T-helper 1 cell treated with Interleukin-12 subunit alpha and Interleukin-12 subunit beta and Interleukin-4 antibody, amounts not matched to agents 30 μg/mL and 1 μg/mL, for 36 hours (primary cell): ENCODE results near the gene RHOD.
A peak's percentile ranks its signal among the peaks of the same experiment; 100 is the strongest.

ENCODE experiments used
- H3K27ac Mint-ChIP-seq: one replicate; pipeline ENCODE4 v1.8.0; 2021; ENCODE audit warnings: mild to moderate bottlenecking, mixed read lengths
- H3K27me3 Mint-ChIP-seq: one replicate; pipeline ENCODE4 v1.8.0; 2021; ENCODE audit warnings: low read depth, mixed read lengths
- H3K36me3 Mint-ChIP-seq: one replicate; pipeline ENCODE4 v1.8.0; 2021; ENCODE audit warnings: low read depth, mixed read lengths
- H3K4me1 Mint-ChIP-seq: one replicate; pipeline ENCODE4 v1.8.0; 2021; ENCODE audit warnings: low read depth, mixed read lengths
- H3K4me3 Mint-ChIP-seq: one replicate; pipeline ENCODE4 v1.8.0; 2021; ENCODE audit warnings: mild to moderate bottlenecking, moderate library complexity, mixed read lengths
- H3K9me3 Mint-ChIP-seq: one replicate; pipeline ENCODE4 v1.8.0; 2021; ENCODE audit warnings: mixed read lengths

RHOD gene, protein sequence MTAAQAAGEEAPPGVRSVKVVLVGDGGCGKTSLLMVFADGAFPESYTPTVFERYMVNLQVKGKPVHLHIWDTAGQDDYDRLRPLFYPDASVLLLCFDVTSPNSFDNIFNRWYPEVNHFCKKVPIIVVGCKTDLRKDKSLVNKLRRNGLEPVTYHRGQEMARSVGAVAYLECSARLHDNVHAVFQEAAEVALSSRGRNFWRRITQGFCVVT

GRCh38 chr11:67056267-67057204 lies at the start of gene RHOD:
RHOD (plus strand) TSS chr11:67056847; CDS start chr11:67056903, 56 bp downstream.
- Mint-ChIP-seq H3K4me3 (peak within 1 kb of the TSS; percentile 57), H3K27me3 (peaks cover 7% of the 10 kb centered on the region), H3K4me1 (peaks cover 8% of the 10 kb centered on the region), H3K27ac (no peak within 1 kb of the TSS), H3K36me3 (no peaks in the 10 kb centered on the region), H3K9me3 (no peaks in the 10 kb centered on the region)

DNA sequence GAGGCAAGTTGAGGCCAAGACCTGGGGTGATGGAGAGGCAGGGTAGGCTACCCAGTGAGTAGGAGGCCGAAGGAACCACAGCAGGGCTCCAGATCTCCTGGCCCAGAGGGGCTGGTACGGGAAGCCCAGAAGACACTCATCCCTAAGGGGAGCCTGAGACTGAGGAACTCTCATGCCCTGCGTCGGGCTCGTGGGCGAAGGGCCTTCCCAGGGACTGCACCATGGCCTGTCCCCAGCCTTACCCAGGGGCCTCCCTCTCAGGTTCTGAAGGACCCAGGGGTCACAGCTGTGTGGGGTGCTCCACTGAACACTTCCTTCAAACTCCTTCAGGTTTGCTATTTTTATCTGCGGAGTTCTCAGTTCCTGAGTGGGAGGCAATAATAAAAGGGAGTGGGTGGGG lies 49.5 kb upstream of the RHOD start:
- no peaks in the 10 kb centered on the region for H3K4me1 Mint-ChIP-seq
- H3K4me3 Mint-ChIP-seq = no peak overlapping the region
- no peak overlapping the region for H3K27ac Mint-ChIP-seq
- H3K36me3 Mint-ChIP-seq = no peaks in the 10 kb centered on the region
- H3K27me3 Mint-ChIP-seq = no peaks in the 10 kb centered on the region
- no peaks in the 10 kb centered on the region for H3K9me3 Mint-ChIP-seq

- no peaks in the 10 kb centered on the region for H3K4me1 Mint-ChIP-seq
- H3K4me3 Mint-ChIP-seq = no peak overlapping the region
- no peak overlapping the region for H3K27ac Mint-ChIP-seq
- H3K36me3 Mint-ChIP-seq = no peaks in the 10 kb centered on the region
- no peaks in the 10 kb centered on the region for H3K27me3 Mint-ChIP-seq
- no peaks in the 10 kb centered on the region for H3K9me3 Mint-ChIP-seq
Measured at GRCh38 chr11:67010296-67010905, 46.2 kb upstream of the RHOD start.

DNA sequence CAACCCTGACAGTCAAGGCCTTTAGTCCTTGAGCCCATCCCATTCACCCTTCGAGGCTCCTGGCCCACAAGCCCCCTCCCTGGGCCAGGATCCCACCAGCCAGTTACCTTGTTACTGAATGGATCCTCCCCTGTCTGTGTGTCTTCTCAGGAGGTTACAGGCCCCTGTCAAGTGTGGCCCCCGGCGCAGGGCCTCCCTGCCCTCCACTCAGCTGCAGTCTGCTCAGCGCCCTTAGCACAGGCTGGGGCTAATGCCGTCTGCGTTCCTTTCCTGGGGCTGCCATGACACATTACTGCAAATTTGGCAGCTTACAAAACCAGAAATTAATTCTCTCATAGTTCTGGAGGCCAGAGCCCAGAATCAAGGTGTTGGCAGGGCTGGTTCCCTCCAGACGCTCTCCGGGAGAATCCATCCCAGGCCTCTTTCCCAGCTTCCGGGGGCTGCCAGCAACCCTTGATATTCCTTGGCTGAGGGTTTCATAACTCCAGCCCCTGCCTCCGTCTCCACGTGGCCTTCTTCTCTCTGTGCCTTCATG lies 43.1 kb upstream of the RHOD start:
- Mint-ChIP-seq H3K36me3 (no peaks in the 10 kb centered on the region), H3K27ac (no peak overlapping the region), H3K9me3 (no peaks in the 10 kb centered on the region)

GRCh38 chr11:67014343-67014742 lies 42.3 kb upstream of the RHOD start:
- Mint-ChIP-seq H3K9me3 (no peaks in the 10 kb centered on the region), H3K4me3 (no peak overlapping the region), H3K36me3 (no peaks in the 10 kb centered on the region), H3K27me3 (peaks cover 4% of the 10 kb centered on the region), H3K27ac (no peak overlapping the region), H3K4me1 (no peaks in the 10 kb centered on the region)

More for the DNA sequence above, 43.1 kb upstream of the RHOD start:
- no peaks in the 10 kb centered on the region for H3K4me1 Mint-ChIP-seq
- no peak overlapping the region for H3K4me3 Mint-ChIP-seq
- peaks cover under 1% of the 10 kb centered on the region for H3K27me3 Mint-ChIP-seq

DNA sequence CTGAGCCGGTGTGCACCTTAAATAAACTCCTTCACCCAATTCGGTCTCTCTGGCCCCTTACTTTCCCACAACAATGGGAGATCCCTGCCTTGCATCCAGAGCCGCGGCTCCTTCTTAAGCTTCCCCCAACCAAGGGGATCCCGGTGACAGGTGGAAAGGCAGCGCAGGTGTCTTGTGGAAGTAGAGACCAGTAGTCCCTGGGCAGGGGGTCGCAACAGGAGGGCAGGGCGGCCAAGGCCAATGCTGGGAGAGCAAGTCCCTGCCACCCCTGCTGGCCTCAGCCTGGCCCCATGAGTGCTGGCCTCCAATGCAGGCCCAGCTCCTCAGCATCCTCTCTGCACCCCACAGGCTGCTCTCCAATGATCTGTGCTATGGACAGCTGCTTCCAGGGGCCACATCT lies 41.6 kb upstream of the RHOD start:
- Mint-ChIP-seq H3K27ac (no peak overlapping the region), H3K9me3 (no peaks in the 10 kb centered on the region), H3K36me3 (no peaks in the 10 kb centered on the region), H3K4me3 (no peak overlapping the region), H3K4me1 (no peaks in the 10 kb centered on the region), H3K27me3 (peaks cover 7% of the 10 kb centered on the region)

GRCh38 chr11:67016550-67016949 lies 40.1 kb upstream of the RHOD start:
- peaks cover 17% of the 10 kb centered on the region for H3K27me3 Mint-ChIP-seq
- no peaks in the 10 kb centered on the region for H3K9me3 Mint-ChIP-seq
- H3K36me3 Mint-ChIP-seq = no peaks in the 10 kb centered on the region
- no peak overlapping the region for H3K27ac Mint-ChIP-seq
- H3K4me1 Mint-ChIP-seq = no peaks in the 10 kb centered on the region
- H3K4me3 Mint-ChIP-seq = no peak overlapping the region

- Mint-ChIP-seq H3K9me3 (no peaks in the 10 kb centered on the region), H3K27ac (no peak overlapping the region), H3K4me3 (no peak overlapping the region), H3K36me3 (no peaks in the 10 kb centered on the region), H3K27me3 (peaks cover 53% of the 10 kb centered on the region), H3K4me1 (peaks cover 11% of the 10 kb centered on the region)
Measured at GRCh38 chr11:67020949-67021348, 35.7 kb upstream of the RHOD start.

DNA sequence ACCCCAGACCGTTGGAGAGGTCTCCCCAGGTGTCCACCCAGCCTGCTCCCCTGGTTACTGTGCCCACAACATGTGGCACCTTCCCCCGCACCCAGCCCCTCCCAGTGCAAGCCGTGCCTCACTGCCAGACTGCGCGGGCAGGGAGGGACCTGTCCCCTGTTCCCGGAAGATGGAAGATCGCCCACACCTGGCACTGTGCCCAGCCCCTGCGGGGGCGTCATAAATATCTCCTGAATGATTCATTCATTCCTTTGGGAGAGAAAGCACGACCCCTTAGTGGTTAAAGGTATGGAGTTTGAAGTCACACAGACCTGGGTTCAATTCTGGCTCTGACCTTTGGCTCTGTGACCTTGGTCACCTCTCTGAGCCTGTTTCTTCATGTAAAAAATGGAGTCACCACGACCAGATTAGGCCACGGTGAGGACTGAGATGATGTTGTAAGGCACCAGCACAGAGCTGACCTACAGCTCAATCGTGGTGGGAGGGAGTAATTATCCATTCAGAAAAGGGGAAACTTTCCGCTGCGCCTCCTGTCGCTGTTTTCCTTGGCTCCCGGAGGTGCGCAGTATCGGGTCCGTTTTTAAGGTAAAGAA lies 34.2 kb upstream of the RHOD start:
- H3K27me3 Mint-ChIP-seq = peaks cover 61% of the 10 kb centered on the region
- H3K4me1 Mint-ChIP-seq = peaks cover 11% of the 10 kb centered on the region
- no peaks in the 10 kb centered on the region for H3K9me3 Mint-ChIP-seq
- no peak overlapping the region for H3K27ac Mint-ChIP-seq
- H3K36me3 Mint-ChIP-seq = no peaks in the 10 kb centered on the region
- H3K4me3 Mint-ChIP-seq = no peak overlapping the region

DNA sequence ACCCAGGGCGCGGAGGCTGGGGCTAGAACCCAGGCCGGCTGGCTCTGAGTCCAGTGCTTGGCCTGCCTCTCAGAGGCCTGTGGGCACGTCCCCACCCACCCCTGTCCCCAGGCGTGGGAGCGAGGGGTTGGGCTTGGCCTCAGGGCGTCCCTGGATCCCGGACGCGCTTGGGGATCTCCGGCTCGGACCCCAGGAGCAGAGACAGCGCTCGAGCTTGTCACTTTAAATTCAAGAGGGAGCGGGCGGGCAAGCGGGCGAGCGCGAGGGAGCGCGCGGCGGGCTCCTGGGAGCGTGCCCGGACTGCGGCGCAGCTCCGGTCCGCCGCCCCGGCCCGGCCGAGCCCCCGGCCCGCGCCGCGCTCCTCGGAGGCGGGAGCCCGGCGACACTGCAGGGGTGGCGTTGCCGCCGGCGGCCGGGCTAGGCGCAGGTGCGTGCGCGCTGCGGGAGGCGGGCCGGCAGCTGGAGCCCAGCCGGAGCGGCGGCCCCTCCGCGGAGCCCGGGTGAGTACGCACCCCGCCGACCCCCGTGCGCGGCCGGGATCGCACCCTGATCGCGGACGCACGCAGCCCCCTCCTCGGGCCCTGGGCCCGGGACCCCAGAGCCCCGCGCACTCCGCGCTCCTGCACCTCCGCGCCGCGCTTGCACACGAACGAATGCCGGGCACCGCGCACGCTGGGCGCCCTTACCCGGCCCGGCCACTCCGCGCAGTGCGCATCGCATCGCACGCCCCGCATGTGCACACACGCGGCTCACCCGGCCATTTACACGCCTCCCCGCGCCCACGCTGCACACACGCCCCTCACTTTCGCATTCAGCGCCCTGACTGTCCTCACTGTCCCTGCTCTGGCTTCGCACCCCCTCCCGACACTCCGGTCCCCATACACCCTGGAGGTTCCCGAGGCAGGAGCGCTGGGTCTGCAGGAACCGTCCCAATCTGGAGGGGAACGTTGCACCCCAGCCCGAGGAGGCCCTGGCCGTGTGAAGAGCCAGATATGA lies 33.4 kb upstream of the RHOD start, which contains the start of gene SYT12:
SYT12 (plus strand) TSS at position 174 of the 996 bp plus-strand sequence. CDS start 7,011 bp downstream, outside the sequence.
- H3K4me3 Mint-ChIP-seq = no peak within 1 kb of the TSS
- H3K27ac Mint-ChIP-seq = no peak within 1 kb of the TSS
- H3K4me1 Mint-ChIP-seq = peaks cover 11% of the 10 kb centered on the region
- no peaks in the 10 kb centered on the region for H3K9me3 Mint-ChIP-seq
- H3K36me3 Mint-ChIP-seq = no peaks in the 10 kb centered on the region
- H3K27me3 Mint-ChIP-seq = peaks cover 61% of the 10 kb centered on the region

DNA sequence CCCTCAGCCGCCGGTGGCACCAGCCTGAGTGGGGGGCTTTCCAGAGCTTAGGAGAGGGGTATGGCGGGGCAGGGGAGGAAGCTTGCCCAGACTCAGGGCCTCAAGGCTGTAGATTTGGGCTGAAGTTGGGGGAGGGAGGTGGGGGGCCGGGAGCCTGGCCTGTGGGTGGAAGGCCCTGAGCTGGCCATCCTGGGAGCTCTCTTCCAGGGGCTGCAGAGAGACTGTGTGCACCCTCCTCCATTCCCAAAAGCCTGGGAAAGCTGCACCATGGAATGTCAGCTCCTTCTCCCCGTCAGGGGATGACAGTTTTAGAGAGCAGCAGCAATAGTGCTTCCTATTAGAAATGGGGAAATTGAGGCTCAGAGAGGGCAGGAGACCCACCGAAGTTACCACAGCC lies 32.7 kb upstream of the RHOD start:
- Mint-ChIP-seq H3K4me1 (peaks cover 11% of the 10 kb centered on the region), H3K27me3 (peaks cover 57% of the 10 kb centered on the region), H3K36me3 (no peaks in the 10 kb centered on the region), H3K27ac (no peak overlapping the region), H3K9me3 (no peaks in the 10 kb centered on the region), H3K4me3 (no peak overlapping the region)

DNA sequence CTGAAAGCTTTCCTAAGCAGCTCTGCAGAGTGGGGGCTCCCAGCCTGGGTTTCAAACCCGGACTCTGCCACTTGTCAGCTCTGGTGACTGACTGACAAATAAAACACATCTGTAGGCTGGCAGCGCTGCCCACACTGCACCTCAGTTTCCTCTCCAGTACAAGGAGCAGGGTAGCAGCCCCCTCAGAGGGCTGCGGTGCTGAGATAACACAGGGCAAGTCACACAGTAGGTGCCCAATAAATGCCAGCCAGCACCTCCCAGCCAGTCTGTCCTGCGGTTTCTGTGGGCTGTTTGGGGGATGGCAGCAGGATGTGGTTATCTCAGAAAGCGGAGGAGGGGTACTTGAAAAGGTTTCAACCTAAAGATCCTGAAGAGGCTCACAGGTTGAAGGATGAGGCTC lies 32.2 kb upstream of the RHOD start:
- H3K27ac Mint-ChIP-seq = no peak overlapping the region
- peaks cover 56% of the 10 kb centered on the region for H3K27me3 Mint-ChIP-seq
- no peak overlapping the region for H3K4me3 Mint-ChIP-seq
- peaks cover 11% of the 10 kb centered on the region for H3K4me1 Mint-ChIP-seq
- H3K9me3 Mint-ChIP-seq = no peaks in the 10 kb centered on the region
- no peaks in the 10 kb centered on the region for H3K36me3 Mint-ChIP-seq

- Mint-ChIP-seq H3K9me3 (no peaks in the 10 kb centered on the region), H3K4me3 (no peak overlapping the region), H3K36me3 (no peaks in the 10 kb centered on the region), H3K4me1 (peaks cover 11% of the 10 kb centered on the region), H3K27ac (no peak overlapping the region), H3K27me3 (peaks cover 57% of the 10 kb centered on the region)
Measured at GRCh38 chr11:67024966-67025365, 31.7 kb upstream of the RHOD start.
